T-helper 1 cell treated with Interleukin-12 subunit alpha and Interleukin-12 subunit beta and Interleukin-4 antibody, amounts not matched to agents 30 ng/mL and 1 ng/mL, for 36 hours (primary cell): ENCODE results near the gene TAF6. TPM values are rescaled to one million over a fixed set of nuclear protein-coding genes. Genes with fewer than 3 reads are reported as not detected.

Source experiments
- intact Hi-C: fragments of 100-400 bp; cut with micrococcal nuclease; formaldehyde crosslinking; loops from one replicate; pipeline ENCODE4 v1.15.1; 2024
- total RNA-seq: library from RNA; stranded (reverse); gene quantifications from 2 replicates; pipeline ENCODE4 v1.2.3, GENCODE V29; 2022

The TAF6 gene
- total RNA-seq, 1 donor from 2014 or later, result 69.0 TPM

DNA sequence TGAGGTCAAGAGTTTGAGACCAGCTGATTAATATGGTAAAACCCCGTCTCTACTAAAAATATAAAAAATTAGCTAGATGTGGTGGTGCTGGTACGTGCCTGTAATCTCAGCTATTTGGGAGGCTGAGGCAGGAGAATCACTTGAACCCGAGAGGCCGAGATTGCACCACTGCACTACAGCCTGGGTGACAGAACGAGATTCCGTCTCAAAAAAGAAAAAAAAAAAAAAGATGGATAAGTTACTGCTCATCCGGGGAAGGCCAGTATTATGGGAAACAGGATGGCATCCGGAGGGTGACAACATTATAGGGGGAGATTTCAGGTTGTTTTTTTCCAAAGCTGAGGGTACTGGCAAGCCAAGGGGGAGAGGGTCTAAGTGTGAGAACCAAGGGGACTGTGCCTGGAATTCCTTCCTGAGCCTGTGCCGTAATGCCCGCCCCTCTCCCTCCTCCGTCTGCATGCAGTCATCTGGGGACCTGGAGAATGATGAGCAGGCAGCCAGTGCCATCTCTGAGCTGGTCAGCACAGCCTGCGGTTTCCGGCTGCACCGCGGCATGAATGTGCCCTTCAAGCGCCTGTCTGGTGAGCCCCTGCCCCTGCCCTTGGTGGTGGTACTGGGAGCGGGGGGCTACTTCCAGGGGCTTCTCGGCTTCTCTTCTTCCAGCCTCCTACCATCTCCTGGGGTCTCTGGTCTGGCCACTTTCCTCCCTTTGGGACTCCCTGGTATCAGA is 33.9 kb upstream of the TAF6 start:
- intact Hi-C loops, result no loop called here

GRCh38 chr7:100152404-100152803 is 33.2 kb upstream of the TAF6 start:
- intact Hi-C loops, result no loop called here

DNA sequence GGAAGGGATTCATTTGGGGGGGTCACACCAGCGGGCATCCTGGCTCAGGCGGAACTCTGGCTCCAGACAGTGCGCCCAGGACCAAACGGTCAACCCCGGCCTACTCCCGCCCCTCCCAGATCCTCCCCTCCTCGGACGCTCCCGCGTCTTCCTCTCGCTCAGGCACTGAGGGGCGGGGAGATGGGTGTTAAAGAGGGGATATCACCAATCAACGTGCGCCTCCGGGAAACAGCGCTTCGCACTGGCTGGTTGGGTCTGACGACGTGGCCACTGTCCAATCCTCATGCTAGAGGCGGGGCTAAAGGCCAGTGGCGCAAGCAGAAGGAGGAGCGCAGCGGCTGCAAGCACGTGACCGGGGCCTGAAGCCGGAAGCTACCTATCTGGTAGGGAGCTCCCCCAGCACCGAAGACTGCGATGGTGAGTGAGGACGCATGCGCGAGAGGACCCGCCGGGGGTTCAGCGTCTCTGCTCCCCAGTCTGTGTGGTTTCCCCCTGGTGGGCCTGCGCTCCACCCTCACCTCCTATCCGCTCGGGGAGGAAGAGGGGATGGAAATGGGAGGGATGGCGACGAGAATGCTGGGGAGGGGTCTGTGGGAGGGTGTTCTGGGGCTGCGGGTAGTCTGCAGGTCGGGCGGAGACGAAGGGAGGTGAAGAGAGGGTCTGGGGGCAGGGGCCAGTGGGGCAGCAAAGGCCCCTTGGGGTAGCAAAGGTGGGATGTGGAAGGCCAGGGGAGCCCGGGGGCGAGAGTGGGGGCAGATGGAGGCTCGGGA is 29.6 kb upstream of the TAF6 start, which contains the start of gene LAMTOR4:
TSS of gene LAMTOR4 (plus strand) at position 360 of the 770 bp plus-strand sequence. CDS start at position 415, 55 bp downstream.
- intact Hi-C loops, result loop anchor here (1.0 to 5.0 kb wide), 10 partner anchors 10 to 280 kb away; partner anchors contain the start of genes AP4M1, CNPY4, GPC2 and MBLAC1

DNA sequence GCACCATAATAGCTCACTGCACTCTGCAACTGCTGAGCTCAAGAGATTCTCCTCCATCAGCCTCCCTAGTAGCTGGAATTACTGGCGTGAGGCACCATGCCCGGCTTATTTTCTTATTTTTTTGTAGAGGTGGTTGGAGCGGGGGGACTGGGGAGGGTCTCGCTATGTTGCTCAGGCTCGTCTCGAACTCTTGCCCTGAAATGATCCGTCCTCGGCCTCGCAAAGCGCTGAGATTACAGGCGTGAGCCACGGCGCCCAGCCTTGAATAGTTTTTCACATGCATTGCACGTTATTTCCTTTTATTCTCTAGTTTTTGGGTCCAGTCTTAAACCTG is 29.0 kb upstream of the TAF6 start:
- intact Hi-C loops, result loop anchor here (1.0 to 5.0 kb wide), 10 partner anchors 10 to 280 kb away; partner anchors contain the start of genes AP4M1, CNPY4, GPC2 and MBLAC1

DNA sequence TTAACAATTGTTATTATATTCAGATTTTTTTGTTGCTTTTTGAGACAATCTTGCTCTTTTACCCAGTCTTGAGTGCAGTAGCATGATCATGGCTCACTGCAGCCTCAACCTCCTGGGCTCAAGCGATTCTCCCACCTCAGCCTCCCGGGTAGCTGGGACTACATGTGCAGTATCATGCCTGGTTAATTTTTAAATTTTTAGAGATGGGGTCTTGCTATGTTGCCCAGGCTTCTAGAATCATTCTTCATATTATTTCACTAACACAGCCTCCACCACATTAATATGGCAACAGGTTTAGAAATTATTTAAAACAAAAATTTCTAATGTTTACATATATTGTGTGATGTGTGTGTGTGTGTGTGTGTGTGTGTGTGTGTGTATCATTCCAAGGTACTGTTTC is 28.1 kb upstream of the TAF6 start:
- intact Hi-C loops, result loop anchor here (5.0 kb wide), 1 partner anchor 125 kb away; no protein-coding TSS in a partner anchor

- intact Hi-C loops, result loop anchor here (5.0 kb wide), 1 partner anchor 126 kb away; no protein-coding TSS in a partner anchor
These were observed 27.2 kb upstream of the TAF6 start for GRCh38 chr7:100146350-100146749.

GRCh38 chr7:100142461-100142860 is 23.3 kb upstream of the TAF6 start:
- intact Hi-C loops, result no loop called here

DNA sequence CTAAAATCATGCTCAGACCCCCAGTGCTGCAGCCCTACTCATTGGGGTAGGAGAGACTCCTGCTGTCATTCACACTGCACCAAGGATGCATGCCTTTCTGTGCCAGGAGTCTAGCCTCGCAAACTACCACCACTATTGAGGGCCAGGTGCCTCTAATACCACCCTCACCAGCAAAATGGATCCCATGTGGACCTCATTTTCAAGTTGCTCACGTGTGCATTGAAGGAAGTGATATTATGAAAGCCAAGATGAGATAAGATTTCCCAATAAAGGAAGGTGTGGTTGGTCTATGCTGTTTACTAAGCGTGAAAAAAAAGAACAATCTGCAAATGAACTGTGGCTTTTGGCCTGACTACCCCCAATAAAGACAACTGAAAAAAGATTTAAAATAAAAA is 22.4 kb upstream of the TAF6 start:
- intact Hi-C loops, result no loop called here

DNA sequence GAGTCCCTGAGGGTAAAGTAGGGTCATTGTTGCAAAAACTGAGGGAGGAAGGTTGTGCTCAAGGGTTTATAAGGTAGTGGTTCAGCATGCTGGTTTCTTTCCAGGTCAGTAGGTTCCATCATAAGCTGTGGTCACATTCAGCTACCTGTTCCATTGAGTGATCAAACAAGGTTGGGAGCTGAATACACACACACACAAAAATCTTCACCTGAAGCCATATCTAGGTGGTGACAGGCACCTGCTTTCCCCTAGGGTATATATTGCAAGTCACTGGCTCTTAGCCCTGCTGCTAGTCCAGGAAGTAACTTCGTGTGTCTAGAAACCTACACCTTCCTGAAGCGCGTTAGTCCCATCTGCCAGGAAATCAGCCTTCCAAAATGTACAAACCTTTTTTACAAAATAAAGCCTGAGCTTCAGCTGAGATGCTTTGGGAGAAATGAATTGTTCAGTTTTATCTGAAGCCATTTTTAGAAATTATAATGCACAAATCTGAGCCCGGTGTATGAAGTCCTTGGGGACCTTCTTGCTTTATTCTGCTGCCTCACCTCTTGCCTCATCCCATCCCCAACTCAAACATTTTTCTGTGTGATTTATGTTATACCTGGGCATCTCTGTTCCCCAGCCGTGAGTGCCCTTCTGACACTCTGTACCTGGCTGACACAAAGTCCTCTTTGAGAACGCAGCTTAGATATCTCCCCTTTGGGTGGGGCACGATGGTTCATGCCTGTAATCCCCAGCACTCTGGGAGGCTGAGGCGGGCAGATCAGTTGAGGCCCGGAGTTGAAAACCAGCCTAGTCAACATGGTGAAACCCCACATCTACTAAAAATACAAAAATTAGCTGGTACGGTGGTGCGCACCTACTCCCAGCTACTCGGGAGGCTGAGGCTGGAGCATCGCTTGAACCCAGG is 18.9 kb upstream of the TAF6 start:
- intact Hi-C loops, result no loop called here

DNA sequence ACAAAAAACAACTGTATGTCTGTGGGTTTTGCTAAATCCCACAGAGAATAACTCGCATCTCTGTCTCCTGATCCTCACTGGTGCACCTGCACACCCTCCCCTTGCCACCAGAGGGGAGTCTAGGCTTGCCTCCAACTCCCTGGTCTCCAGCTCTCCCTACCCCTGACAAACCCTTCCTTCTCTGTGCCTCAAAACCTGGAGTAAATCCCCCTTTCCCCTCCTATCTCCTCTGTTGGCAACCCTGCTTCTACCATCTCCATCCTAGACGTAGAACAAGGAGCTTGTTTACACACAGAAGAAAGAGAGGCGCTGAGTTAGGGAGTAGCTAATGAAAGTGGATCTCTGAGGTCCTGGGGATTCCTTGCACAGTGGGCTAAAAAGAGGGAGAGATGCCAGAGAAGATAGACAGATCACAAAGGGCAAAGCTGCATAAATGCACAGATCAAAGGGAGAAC is 13.6 kb upstream of the TAF6 start:
- intact Hi-C loops, result loop anchor here (1.0 to 5.0 kb wide), 8 partner anchors 76 to 318 kb away; partner anchors contain the start of gene ZCWPW1

GRCh38 chr7:100132126-100132525 is 13.0 kb upstream of the TAF6 start:
- intact Hi-C loops, result loop anchor here (1.0 to 5.0 kb wide), 8 partner anchors 77 to 318 kb away; partner anchors contain the start of gene ZCWPW1

DNA sequence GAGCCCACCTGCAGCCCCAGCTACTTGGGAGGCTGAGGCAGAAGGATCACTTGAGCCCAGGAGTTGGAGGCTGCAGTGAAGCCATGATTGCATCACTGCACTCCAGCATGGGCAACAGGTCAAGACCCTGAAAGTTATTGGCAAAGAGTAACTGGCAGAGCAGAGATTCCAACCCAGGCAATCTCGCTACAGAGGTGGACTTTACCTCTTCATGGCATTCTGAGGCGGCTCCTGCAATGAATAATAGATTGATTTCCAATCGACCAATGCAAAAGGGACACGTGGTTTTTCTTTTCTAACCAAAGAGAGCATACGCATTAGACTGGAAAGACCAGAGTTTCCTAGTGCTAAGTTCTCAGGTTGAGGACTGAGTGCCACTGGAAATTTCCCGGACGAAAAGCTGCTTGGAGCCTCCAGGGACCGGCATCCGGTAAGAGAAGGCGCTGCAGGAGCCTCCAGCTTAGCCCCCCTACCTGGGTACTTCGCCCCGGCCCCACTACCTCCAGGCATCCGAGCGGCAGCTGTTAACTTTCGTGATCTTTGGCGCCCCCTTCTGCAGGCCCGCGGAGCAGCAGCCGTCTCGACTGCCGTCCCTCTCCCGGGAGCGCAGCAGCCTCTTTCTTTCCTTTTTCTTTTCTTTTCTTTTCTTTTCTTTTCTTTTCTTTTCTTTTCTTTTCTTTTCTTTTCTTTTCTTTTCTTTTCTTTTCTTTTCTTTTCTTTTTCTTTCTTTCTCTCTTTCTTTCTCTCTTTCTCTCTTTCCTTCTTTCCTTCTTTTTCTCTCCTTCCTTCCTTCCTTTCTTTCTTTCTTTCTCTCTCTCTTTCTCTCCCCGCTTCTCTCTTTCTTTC is 11.7 kb upstream of the TAF6 start:
- intact Hi-C loops, result loop anchor here (1.0 to 5.0 kb wide), 4 partner anchors 17 to 152 kb away; partner anchors contain the start of gene LAMTOR4

- intact Hi-C loops, result loop anchor here (5.0 kb wide), 1 partner anchor 142 kb away; no protein-coding TSS in a partner anchor
These were observed 11.1 kb upstream of the TAF6 start for GRCh38 chr7:100130220-100130607.

GRCh38 chr7:100128637-100128963 is 9.4 kb upstream of the TAF6 start:
- intact Hi-C loops, result loop anchor here (10.0 kb wide), 1 partner anchor 546 kb away; the partner anchor contains the start of gene GNB2

DNA sequence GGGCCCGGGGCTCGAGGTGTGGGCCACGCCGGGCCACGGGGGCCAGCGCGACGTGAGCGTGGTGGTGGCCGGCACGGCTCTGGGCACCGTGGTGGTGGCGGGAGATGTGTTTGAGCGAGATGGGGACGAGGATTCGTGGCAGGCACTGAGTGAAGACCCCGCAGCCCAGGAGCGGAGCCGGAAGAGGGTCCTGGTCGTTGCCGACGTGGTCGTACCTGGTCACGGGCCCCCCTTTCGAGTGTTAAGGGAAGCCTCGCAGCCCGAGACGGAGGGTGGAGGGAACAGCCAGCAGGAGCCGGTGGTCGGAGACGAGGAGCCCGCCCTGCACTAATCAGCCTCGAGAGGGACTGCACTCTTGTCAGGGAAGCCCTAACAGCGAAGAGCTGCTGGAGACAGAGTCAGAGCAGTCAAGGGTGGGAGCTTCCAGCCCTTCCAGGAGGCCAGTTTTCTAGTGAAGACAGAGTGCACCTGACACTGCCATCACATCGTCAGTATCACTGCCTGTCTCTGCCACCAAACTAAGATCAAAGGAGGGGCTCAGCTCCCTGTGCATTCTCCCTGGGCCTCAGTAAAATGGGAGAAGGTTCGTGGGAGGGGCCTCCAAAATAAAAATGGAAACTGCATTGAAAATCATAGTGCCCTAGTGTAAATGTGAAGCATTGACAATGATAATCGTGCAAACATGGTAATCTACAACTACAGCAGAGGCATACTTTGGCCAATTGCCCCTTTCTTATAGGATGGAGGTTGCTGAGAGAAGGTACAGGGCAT is 8.9 kb upstream of the TAF6 start:
- intact Hi-C loops, result loop anchor here (1.0 to 10.0 kb wide), 5 partner anchors 9 to 547 kb away; partner anchors contain the start of genes CNPY4, GNB2, MEPCE and TAF6

DNA sequence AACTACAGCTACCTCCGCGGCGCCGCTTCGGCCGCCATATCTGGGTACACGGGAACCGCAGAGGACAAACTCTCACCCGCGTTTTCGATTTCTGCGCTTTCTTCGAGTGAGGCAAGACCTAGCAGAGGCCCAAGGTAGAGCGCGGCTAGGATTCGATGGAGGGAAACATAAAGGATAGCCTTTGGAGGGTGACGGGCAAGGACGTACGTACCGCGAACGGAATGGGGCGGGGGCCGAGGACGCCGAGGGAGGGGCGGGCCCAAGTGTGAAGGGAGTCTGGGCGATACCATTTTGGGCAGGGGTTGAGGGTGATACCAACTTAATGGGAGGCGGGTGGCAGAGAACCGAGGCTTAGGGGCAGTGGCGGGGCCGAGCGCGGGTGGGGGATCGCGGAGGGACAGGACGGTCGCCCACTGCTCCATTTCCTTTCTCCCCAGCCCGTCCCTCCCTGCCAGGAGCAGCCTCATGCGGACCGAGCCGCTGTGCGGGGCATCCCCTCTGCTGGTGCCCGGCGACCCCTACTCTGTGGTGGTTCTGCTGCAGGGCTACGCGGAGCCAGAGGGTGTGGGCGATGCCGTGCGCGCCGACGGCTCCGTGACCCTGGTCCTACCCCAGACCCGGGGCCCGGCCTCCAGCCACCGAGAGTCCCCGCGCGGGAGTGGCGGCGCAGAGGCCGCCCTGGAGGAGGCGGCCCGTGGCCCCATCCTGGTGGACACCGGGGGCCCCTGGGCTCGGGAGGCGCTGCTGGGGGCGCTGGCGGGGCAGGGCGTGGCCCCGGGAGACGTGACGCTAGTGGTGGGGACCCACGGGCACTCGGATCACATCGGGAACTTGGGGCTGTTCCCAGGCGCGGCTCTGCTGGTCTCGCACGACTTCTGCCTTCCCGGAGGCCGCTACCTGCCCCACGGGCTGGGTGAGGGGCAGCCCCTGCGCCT is 8.0 kb upstream of the TAF6 start, which contains the start of gene MBLAC1:
TSS of gene MBLAC1 (plus strand) at position 37 of the 935 bp plus-strand sequence. CDS start at position 466, 429 bp downstream.
- intact Hi-C loops, result loop anchor here (1.0 to 10.0 kb wide), 8 partner anchors 8 to 548 kb away; partner anchors contain the start of genes CNPY4, GNB2, LAMTOR4 and MEPCE

DNA sequence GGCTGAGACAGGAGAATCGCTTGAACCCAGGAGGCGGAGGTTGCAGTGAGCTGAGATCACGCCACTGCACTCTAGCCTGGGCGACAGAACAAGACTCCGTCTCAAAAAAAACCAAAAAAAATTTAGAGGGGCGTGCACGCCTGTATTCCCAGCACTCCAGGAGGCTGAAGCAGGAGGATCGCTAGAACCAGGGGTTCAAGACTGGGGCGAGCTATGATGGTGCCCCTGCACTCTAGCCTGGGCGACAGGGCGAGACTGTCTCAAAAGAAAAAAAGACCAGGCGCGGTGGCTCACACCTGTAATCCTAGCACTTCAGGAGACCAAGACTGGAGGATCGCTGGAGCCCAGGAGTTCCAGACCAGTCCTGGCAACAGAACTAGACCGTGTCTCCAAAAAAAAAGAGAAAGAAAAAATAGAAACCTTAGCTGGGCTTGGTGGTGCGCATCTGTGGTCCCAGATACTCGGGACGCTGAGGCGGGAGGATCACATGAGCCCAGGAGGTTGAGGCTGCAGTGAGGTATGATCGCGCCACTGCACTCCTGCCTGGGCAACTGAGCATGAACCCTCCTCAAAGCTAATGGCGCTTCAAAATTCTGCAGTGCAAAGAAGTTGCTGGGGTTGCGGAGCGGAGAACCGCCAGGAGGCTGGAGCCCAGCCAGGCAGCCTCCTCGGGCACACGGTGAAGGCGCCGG is 7.2 kb upstream of the TAF6 start:
- intact Hi-C loops, result loop anchor here (1.0 to 10.0 kb wide), 5 partner anchors 22 to 548 kb away; partner anchors contain the start of genes GNB2, LAMTOR4, MEPCE and ZCWPW1
